ENCODE data around the gene MPZL1.

Gene MPZL1

DNA sequence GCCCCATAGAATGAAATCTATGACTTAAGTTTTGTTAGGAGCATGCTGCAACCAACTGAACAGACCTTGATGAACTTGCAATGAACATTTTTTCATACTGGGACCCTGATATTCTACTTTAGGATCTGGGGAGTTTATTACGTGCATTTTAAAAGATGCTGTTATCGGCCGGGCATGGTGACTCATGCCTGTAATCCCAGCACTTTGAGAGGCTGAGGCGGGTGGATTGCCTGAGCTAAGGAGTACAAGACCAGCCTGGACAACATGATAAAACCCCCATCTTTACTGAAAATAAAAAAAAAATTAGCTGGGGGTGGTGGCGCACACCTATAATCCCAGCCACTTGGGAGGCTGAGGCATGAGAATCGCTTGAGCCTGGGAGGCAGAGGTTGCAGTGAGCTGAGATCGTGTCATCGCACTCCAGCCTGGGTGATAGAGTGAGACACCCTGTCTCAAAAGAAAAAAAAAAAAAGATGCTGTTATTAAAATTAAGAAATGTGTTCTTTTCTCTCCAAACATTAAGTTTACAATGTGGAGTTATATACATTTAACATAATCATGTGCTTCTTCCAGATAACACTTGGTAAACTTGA is 7.1 kb downstream of the MPZL1 start:
- TF ChIP-seq, protein P1, sequence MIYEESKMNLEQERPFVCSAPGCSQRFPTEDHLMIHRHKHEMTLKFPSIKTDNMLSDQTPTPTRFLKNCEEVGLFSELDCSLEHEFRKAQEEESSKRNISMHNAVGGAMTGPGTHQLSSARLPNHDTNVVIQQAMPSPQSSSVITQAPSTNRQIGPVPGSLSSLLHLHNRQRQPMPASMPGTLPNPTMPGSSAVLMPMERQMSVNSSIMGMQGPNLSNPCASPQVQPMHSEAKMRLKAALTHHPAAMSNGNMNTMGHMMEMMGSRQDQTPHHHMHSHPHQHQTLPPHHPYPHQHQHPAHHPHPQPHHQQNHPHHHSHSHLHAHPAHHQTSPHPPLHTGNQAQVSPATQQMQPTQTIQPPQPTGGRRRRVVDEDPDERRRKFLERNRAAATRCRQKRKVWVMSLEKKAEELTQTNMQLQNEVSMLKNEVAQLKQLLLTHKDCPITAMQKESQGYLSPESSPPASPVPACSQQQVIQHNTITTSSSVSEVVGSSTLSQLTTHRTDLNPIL (CRISPR knock-in tag; IDR thresholded peaks at IDR 0.05; ENCODE audit: low read depth): no peak
- TF ChIP-seq, protein P2, sequence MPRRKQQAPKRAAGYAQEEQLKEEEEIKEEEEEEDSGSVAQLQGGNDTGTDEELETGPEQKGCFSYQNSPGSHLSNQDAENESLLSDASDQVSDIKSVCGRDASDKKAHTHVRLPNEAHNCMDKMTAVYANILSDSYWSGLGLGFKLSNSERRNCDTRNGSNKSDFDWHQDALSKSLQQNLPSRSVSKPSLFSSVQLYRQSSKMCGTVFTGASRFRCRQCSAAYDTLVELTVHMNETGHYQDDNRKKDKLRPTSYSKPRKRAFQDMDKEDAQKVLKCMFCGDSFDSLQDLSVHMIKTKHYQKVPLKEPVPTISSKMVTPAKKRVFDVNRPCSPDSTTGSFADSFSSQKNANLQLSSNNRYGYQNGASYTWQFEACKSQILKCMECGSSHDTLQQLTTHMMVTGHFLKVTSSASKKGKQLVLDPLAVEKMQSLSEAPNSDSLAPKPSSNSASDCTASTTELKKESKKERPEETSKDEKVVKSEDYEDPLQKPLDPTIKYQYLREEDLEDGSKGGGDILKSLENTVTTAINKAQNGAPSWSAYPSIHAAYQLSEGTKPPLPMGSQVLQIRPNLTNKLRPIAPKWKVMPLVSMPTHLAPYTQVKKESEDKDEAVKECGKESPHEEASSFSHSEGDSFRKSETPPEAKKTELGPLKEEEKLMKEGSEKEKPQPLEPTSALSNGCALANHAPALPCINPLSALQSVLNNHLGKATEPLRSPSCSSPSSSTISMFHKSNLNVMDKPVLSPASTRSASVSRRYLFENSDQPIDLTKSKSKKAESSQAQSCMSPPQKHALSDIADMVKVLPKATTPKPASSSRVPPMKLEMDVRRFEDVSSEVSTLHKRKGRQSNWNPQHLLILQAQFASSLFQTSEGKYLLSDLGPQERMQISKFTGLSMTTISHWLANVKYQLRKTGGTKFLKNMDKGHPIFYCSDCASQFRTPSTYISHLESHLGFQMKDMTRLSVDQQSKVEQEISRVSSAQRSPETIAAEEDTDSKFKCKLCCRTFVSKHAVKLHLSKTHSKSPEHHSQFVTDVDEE (CRISPR knock-in tag; IDR thresholded peaks at IDR 0.05): no peak
- TF ChIP-seq OSR1 (CRISPR knock-in tag; IDR thresholded peaks at IDR 0.05) (no peak), GLIS3 (CRISPR knock-in tag; IDR thresholded peaks at IDR 0.05) (no peak), TOX (CRISPR knock-in tag; IDR thresholded peaks at IDR 0.05; ENCODE audit: borderline replicate concordance) (no peak), BACH2 (CRISPR knock-in tag; IDR thresholded peaks at IDR 0.05; ENCODE audit: borderline replicate concordance) (no peak), ESRRG (CRISPR knock-in tag; IDR thresholded peaks at IDR 0.05) (no peak), ZC3H10 (CRISPR knock-in tag; IDR thresholded peaks at IDR 0.05) (no peak), ZFP30 (CRISPR knock-in tag; IDR thresholded peaks at IDR 0.05) (no peak), ZNF70 (CRISPR knock-in tag; IDR thresholded peaks at IDR 0.05) (no peak), CSDC2 (CRISPR knock-in tag; IDR thresholded peaks at IDR 0.05) (no peak), TCF4 (CRISPR knock-in tag; IDR thresholded peaks at IDR 0.05; ENCODE audit: borderline replicate concordance) (no peak), PPARA (CRISPR knock-in tag; IDR thresholded peaks at IDR 0.05; ENCODE audit: borderline replicate concordance) (no peak), RARB (CRISPR knock-in tag; IDR thresholded peaks at IDR 0.05) (no peak)
- TF ChIP-seq, protein P3, sequence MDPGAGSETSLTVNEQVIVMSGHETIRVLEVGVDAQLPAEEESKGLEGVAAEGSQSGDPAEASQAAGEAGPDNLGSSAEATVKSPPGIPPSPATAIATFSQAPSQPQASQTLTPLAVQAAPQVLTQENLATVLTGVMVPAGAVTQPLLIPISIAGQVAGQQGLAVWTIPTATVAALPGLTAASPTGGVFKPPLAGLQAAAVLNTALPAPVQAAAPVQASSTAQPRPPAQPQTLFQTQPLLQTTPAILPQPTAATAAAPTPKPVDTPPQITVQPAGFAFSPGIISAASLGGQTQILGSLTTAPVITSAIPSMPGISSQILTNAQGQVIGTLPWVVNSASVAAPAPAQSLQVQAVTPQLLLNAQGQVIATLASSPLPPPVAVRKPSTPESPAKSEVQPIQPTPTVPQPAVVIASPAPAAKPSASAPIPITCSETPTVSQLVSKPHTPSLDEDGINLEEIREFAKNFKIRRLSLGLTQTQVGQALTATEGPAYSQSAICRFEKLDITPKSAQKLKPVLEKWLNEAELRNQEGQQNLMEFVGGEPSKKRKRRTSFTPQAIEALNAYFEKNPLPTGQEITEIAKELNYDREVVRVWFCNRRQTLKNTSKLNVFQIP (CRISPR knock-in tag; IDR thresholded peaks at IDR 0.05; ENCODE audit: borderline replicate concordance, low read depth): no peak
- TF ChIP-seq, protein P4, sequence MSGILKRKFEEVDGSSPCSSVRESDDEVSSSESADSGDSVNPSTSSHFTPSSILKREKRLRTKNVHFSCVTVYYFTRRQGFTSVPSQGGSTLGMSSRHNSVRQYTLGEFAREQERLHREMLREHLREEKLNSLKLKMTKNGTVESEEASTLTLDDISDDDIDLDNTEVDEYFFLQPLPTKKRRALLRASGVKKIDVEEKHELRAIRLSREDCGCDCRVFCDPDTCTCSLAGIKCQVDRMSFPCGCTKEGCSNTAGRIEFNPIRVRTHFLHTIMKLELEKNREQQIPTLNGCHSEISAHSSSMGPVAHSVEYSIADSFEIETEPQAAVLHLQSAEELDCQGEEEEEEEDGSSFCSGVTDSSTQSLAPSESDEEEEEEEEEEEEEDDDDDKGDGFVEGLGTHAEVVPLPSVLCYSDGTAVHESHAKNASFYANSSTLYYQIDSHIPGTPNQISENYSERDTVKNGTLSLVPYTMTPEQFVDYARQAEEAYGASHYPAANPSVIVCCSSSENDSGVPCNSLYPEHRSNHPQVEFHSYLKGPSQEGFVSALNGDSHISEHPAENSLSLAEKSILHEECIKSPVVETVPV (CRISPR knock-in tag; IDR thresholded peaks at IDR 0.05): no peak
- TF ChIP-seq, protein P5, sequence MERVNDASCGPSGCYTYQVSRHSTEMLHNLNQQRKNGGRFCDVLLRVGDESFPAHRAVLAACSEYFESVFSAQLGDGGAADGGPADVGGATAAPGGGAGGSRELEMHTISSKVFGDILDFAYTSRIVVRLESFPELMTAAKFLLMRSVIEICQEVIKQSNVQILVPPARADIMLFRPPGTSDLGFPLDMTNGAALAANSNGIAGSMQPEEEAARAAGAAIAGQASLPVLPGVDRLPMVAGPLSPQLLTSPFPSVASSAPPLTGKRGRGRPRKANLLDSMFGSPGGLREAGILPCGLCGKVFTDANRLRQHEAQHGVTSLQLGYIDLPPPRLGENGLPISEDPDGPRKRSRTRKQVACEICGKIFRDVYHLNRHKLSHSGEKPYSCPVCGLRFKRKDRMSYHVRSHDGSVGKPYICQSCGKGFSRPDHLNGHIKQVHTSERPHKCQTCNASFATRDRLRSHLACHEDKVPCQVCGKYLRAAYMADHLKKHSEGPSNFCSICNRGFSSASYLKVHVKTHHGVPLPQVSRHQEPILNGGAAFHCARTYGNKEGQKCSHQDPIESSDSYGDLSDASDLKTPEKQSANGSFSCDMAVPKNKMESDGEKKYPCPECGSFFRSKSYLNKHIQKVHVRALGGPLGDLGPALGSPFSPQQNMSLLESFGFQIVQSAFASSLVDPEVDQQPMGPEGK (CRISPR knock-in tag; IDR thresholded peaks at IDR 0.05; ENCODE audit: borderline replicate concordance): no peak
- no peak for ATAC-seq

DNA sequence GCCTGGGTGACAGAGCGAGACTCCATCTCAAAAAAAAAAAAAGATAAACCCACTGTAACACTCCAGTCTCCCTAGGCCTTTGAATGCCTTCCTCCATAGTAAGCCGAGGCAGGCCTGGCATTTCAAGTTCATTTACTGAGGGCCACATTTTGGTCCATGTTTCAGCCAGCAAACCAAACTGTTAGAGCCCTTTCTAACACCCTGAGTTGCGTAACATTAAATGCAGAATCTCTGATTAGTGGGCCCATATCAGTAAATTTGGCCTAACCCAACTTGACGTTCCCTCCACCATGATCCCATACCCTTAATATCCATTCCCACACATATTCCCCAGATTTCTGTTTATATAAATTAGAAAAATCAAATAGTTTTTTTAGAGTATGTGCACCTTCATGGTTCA is 12.4 kb downstream of the MPZL1 start:
- TF ChIP-seq, protein P4 (CRISPR knock-in tag; IDR thresholded peaks at IDR 0.05): no peak
- TF ChIP-seq ZFP3 (CRISPR knock-in tag; IDR thresholded peaks at IDR 0.05): no peak
- no peak for TF ChIP-seq ZNF70 (CRISPR knock-in tag; IDR thresholded peaks at IDR 0.05)
- no peak for TF ChIP-seq OSR1 (CRISPR knock-in tag; IDR thresholded peaks at IDR 0.05)
- no peak for TF ChIP-seq PPARA (CRISPR knock-in tag; IDR thresholded peaks at IDR 0.05; ENCODE audit: borderline replicate concordance)
- no peak for ATAC-seq

DNA sequence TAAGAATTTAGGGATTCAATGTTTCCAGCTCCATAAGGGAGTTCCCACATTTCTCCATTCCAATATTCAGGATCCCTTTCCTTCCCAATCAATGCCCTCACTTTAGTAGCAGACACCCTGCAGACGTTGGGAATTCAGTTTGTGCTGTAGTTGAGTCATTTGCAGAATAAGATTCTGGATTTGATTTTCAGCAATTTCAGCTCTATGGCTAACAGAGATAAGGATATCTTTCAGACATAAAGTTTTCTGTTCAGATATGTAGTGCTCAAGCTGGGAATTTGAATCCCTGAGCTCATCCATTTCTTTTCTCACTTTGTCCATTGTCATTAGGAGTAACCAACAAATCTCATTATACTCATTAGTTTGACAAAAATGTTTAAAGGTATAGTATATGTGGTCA is 13.1 kb downstream of the MPZL1 start:
- no peak for ATAC-seq
- TF ChIP-seq, protein P4 (CRISPR knock-in tag; IDR thresholded peaks at IDR 0.05): no peak
- TF ChIP-seq ARNTL (CRISPR knock-in tag; IDR thresholded peaks at IDR 0.05; ENCODE audit: borderline replicate concordance, low read depth) (no peak), GLIS3 (CRISPR knock-in tag; IDR thresholded peaks at IDR 0.05) (no peak), ZNF70 (CRISPR knock-in tag; IDR thresholded peaks at IDR 0.05) (no peak), PPARA (CRISPR knock-in tag; IDR thresholded peaks at IDR 0.05; ENCODE audit: borderline replicate concordance) (no peak), CSDC2 (CRISPR knock-in tag; IDR thresholded peaks at IDR 0.05) (no peak)
- TF ChIP-seq, protein P1 (CRISPR knock-in tag; IDR thresholded peaks at IDR 0.05; ENCODE audit: low read depth): no peak
- TF ChIP-seq, protein P3 (CRISPR knock-in tag; IDR thresholded peaks at IDR 0.05; ENCODE audit: borderline replicate concordance, low read depth): no peak
